SK-N-SH treated with all-trans-retinoic acid at 6 μM for 48 hours (cell line): ENCODE results near the gene AHR.

Source experiments
- ARNTL ChIP-seq: fragments of 450-650 bp; formaldehyde crosslinking; IDR thresholded peaks from 2 replicates; pipeline ENCODE4 v1.5.0; 2020; ENCODE audit warnings: low read depth, mild to moderate bottlenecking, moderate library complexity, borderline replicate concordance
- CSRNP3 ChIP-seq: fragments of 250-450 bp; sonication (Bioruptor Pico); IDR thresholded peaks from 2 replicates; pipeline ENCODE4 v1.5.1; 2021; ENCODE audit warnings: mild to moderate bottlenecking, moderate library complexity
- ESRRG ChIP-seq: fragments of 250-450 bp; sonication (Bioruptor Pico); IDR thresholded peaks from 2 replicates; pipeline ENCODE4 v1.6.1; 2021; ENCODE audit warnings: mild to moderate bottlenecking
- PATZ1 ChIP-seq: fragments of 250-450 bp; sonication (Bioruptor Pico); IDR thresholded peaks from 2 replicates; pipeline ENCODE4 v1.8.0; 2020; ENCODE audit warnings: mild to moderate bottlenecking, moderate library complexity, borderline replicate concordance
- POU6F1 ChIP-seq: fragments of 250-450 bp; sonication (Bioruptor Pico); IDR thresholded peaks from 2 replicates; pipeline ENCODE4 v1.8.0; 2021; ENCODE audit warnings: low read depth, mild to moderate bottlenecking, moderate library complexity, borderline replicate concordance
- RARB ChIP-seq: fragments of 250-450 bp; sonication (Bioruptor Pico); IDR thresholded peaks from 2 replicates; pipeline ENCODE4 v1.8.0; 2021; ENCODE audit warnings: mild to moderate bottlenecking, moderate library complexity
- TCF4 ChIP-seq: fragments of 250-450 bp; sonication (Bioruptor Pico); IDR thresholded peaks from 2 replicates; pipeline ENCODE4 v1.8.0; 2021; ENCODE audit warnings: mild to moderate bottlenecking, moderate library complexity, borderline replicate concordance
- ZFP3 ChIP-seq: fragments of 250-450 bp; sonication (Bioruptor Pico); IDR thresholded peaks from 2 replicates; pipeline ENCODE4 v1.5.0; 2020; ENCODE audit warnings: mild to moderate bottlenecking, moderate library complexity
- TF ChIP-seq, protein P1 (sequence below): fragments of 250-450 bp; sonication (Bioruptor Pico); IDR thresholded peaks from 2 replicates; pipeline ENCODE4 v1.5.0; 2020; ENCODE audit warnings: mild to moderate bottlenecking, moderate library complexity
- TF ChIP-seq, protein P2 (sequence below): fragments of 250-450 bp; sonication (Bioruptor Pico); IDR thresholded peaks from 2 replicates; pipeline ENCODE4 v1.5.1; 2020; ENCODE audit warnings: low read depth, mild to moderate bottlenecking, moderate library complexity

- TF ChIP-seq ARNTL (no peak), CSRNP3 (CRISPR knock-in tag) (no peak), POU6F1 (no peak), PATZ1 (CRISPR knock-in tag) (no peak), RARB (no peak), ZFP3 (CRISPR knock-in tag) (no peak), TCF4 (no peak), ESRRG (CRISPR knock-in tag) (no peak)
- TF ChIP-seq, protein P1, sequence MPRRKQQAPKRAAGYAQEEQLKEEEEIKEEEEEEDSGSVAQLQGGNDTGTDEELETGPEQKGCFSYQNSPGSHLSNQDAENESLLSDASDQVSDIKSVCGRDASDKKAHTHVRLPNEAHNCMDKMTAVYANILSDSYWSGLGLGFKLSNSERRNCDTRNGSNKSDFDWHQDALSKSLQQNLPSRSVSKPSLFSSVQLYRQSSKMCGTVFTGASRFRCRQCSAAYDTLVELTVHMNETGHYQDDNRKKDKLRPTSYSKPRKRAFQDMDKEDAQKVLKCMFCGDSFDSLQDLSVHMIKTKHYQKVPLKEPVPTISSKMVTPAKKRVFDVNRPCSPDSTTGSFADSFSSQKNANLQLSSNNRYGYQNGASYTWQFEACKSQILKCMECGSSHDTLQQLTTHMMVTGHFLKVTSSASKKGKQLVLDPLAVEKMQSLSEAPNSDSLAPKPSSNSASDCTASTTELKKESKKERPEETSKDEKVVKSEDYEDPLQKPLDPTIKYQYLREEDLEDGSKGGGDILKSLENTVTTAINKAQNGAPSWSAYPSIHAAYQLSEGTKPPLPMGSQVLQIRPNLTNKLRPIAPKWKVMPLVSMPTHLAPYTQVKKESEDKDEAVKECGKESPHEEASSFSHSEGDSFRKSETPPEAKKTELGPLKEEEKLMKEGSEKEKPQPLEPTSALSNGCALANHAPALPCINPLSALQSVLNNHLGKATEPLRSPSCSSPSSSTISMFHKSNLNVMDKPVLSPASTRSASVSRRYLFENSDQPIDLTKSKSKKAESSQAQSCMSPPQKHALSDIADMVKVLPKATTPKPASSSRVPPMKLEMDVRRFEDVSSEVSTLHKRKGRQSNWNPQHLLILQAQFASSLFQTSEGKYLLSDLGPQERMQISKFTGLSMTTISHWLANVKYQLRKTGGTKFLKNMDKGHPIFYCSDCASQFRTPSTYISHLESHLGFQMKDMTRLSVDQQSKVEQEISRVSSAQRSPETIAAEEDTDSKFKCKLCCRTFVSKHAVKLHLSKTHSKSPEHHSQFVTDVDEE (CRISPR knock-in tag), result no peak
- TF ChIP-seq, protein P2, sequence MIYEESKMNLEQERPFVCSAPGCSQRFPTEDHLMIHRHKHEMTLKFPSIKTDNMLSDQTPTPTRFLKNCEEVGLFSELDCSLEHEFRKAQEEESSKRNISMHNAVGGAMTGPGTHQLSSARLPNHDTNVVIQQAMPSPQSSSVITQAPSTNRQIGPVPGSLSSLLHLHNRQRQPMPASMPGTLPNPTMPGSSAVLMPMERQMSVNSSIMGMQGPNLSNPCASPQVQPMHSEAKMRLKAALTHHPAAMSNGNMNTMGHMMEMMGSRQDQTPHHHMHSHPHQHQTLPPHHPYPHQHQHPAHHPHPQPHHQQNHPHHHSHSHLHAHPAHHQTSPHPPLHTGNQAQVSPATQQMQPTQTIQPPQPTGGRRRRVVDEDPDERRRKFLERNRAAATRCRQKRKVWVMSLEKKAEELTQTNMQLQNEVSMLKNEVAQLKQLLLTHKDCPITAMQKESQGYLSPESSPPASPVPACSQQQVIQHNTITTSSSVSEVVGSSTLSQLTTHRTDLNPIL, result no peak
Measured at GRCh38 chr7:17293481-17293880, 5.0 kb upstream of the AHR start.
